SKM-1 treated with dmso at 0.1 percent for 144 hours (cell line): ENCODE measurements around the gene BIN1.

ENCODE experiments used
- DNase-seq: peaks from one replicate; lab custom pipeline; 2025; ENCODE audit not compliant: unreplicated experiment; lab: John Stamatoyannopoulos, UW

The BIN1 gene, protein sequence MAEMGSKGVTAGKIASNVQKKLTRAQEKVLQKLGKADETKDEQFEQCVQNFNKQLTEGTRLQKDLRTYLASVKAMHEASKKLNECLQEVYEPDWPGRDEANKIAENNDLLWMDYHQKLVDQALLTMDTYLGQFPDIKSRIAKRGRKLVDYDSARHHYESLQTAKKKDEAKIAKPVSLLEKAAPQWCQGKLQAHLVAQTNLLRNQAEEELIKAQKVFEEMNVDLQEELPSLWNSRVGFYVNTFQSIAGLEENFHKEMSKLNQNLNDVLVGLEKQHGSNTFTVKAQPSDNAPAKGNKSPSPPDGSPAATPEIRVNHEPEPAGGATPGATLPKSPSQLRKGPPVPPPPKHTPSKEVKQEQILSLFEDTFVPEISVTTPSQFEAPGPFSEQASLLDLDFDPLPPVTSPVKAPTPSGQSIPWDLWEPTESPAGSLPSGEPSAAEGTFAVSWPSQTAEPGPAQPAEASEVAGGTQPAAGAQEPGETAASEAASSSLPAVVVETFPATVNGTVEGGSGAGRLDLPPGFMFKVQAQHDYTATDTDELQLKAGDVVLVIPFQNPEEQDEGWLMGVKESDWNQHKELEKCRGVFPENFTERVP

DNA sequence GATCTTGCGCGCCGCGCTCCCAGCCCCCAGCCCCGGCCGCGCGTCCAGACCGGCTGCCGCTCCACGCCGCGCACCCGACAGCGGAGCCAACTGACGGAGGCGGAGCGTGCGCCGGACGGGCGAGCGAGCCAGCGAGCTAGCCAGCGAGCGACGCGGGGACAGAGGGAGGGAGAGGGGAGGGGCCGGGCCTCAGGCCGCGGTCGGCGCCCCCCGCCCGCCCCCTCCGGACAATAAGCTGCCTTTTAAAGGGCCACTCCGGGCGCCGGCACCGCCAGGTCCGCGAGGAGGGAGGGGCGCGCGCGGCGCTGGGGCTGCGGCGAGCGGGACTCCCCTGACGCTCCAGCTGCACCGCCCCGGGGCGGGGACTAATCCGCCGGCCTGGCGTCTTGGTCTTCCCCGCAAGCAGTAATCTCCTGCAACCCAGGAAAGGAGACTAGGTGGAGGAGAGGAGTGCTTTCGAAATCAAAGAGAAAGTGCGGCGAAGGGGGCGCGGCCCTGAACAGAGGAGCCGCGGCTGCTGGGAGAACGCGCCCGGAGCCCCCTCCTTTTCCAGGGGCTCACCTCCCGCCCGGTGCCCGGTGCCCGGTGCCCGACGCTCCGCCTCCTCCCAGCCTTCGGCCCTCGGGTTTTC is at the start of gene BIN1:
TSS of gene BIN1 (minus strand) at position 164 of the 631 bp plus-strand sequence. CDS start 211 bp downstream, outside the sequence.
- DNase-seq: peak; percentile 53

DNA sequence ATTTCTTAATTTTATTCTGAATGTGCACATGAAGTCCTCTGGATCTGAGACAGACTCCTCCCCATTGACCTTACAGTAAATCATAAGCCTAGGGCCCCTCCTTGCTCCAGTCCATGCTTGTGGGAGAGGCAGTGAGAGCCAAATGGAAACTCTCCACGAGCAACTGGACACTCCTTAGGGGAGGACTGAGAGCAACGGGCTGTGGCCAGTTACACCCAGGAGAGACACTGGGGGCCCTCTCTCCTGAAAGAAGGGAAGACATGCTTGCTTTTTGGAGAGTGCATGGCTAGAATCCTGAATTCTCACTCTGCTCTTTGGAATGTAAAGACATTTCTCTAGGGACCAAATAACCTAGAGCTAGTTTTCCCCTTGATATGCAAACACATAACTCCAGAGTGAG is 49.0 kb upstream of the BIN1 start:
- DNase-seq: no peak

DNA sequence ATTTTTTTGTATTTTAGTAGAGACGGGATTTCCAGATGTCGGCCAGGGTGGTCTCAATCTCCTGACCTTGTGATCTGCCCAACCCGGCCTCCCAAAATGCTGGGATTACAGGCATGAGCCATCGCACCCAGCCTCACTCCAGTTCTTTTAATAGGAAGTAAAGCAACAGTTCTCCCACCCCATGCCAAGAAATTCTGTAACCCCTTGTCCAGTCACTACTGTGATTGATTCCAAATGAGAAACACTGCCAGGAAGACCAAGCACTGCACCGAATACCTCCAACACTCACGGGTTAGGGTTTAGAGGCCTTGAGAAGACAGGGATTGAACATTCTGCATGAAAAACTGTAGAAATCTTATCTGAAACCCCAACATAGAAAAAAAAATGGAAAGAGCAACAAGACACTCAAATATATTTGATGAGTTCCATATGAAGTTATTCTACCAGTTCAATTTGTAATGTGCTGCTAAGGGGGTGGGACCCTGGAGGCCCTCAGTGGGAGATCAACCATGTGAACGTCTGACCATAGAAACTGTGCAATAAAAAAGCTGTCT is 48.2 kb upstream of the BIN1 start:
- DNase-seq: no peak

GRCh38 chr2:127154396-127154795 is 47.4 kb upstream of the BIN1 start:
- DNase-seq: no peak

DNA sequence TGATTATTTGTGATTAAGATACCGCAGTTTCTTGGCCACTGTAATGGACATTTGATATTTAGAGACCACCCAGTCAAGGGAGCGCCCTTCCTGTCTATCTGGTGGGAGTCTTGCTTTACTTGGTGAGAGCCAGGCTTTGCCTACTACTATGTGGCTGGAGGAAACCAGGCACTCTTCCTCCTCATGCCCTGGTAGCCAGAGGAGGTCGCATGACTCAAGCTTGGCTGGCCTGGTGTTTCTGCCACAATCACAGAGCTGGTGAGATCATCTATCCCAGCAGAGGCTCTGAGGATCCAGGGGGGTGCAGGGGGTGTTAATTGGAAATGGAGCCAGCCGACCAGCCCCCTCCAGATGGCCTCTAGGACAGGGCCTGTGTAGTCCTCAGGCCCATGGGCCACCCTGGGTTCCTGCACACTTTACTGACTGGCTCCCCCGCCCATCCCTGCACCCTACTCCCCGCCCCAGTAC is 46.8 kb upstream of the BIN1 start:
- DNase-seq: no peak

- no peak for DNase-seq
These were observed 44.0 kb upstream of the BIN1 start for GRCh38 chr2:127150996-127151395.

- DNase-seq: no peak
These were observed 42.4 kb upstream of the BIN1 start for GRCh38 chr2:127149384-127149783.

- no peak for DNase-seq
These were observed 40.0 kb upstream of the BIN1 start for GRCh38 chr2:127146820-127147502.

DNA sequence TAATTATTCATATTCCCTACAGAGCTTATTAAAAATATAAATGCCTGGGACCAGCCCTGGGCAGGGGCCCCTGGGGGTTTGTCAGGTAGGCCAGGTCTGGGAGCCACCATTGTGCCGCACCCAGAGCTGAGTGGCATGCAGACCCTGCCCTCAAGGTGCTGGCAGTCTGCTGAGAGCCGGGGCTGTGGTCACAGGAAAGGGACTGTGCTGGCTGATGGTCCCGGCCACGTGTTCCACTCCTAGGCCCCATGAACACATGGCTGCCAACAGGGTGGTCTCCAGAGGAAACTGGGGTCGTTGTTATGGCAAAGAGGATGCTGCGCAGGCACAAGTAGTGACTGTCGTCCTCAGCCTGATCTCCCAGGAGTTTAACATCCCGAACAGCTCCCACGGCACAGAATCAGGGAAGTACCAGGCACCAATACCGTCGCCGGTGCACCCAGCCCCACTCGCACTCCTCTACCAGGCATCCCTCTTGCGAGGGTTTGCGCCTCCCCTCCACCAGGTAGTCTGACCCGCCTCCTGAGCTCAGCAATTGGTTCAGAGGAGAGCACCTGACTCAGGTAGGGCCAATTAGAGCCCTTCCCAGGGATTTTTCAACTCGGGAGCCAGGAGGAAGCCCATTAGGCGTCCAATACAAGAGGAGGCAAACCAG is 39.2 kb upstream of the BIN1 start:
- no peak for DNase-seq

DNA sequence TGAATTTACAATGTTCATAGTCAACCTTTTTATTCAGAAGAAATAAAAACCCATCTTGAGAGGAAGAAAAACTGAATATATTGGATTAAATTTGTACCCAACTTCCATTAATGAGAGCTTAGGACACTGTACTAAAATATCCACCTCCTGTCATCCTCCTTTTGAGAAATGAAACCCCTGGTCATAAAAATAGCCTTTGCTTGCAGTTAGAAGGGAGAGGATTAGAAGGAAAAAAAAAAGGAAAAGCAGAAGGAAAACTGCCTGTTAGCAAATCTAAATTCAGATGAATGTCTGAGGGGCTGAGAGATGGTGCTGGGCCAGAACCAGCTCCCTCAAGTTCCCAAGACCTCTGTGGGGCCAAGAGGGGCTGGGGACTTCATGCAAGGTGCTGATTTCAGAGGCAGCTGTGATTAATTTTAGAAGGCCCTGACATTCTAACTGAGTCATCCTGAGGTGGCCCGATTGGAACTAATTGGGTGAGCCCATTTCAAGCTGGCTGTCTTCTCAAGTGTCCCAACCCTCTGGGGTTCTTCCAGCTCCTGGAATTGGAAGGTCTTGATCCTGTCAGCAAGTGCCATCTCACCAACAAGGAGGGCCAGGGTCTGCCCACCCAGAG is 38.4 kb upstream of the BIN1 start:
- no peak for DNase-seq

- no peak for DNase-seq
These were observed 37.2 kb upstream of the BIN1 start for GRCh38 chr2:127143841-127144782.

DNA sequence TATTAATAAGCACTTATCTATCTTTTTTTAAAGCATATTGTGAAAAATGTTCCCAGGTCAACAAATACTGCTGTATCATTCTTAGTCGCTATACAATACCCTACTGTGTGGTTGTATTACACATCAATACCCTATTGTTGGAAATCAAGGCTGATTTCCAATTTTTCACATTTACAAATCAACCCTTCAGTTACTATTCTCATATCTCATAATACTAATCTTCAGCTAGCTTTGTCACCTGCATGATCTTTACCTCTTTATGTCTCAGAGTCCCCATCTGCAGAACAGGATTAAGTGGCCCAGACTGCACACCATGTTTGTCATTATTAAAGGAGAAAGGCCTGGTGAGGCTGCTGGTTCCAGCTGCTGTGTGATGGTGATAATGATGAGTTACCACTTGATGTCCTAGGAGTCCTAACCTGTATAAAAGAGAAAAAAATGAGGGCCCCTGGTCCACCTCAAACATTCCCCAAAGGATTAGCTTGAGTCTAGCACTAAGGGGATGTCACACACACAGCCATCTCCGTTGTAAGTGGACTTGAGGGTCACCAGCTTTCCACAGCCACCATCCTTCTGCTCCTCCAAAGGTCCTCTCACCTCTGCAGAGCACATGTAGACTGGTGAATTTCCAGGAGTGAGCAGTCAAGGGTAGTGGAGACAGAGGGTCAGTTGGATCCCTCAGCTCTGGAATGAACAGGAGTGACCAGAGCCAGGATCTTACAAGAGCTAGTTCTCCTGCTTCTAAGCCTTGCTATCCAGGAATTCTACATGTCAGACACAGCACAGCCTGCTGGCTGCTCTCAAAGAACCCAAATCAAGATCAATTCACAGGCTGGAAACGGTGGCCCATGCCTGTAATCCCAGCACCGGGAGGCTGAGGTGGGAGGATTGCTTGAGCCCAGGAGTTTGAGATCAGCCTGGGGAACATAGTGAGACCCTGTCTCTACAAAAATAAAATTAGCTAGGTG is 36.0 kb upstream of the BIN1 start:
- DNase-seq: no peak

DNA sequence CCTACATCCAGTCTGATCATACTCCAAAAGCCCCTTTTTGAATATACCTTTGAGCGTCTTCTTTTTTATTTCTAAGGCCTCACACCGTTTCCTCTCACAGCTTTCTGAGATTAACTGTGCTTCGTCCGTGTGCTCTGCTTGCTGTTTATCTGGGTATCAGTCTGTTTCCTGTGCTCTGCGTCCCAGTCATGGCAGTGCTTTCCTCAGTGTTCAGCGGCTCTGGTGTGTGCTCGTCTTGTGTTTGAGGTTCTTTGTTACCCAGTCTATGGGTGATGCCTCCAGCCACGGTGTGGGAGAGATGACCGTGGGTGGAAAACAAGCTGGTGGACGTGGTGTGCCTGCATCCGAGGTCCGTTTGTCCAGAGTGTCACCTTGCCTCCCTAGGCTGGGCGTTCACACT is 33.6 kb upstream of the BIN1 start:
- no peak for DNase-seq

- no peak for DNase-seq
These were observed 32.8 kb upstream of the BIN1 start for GRCh38 chr2:127139766-127140165.

GRCh38 chr2:127138281-127138680 is 31.3 kb upstream of the BIN1 start:
- no peak for DNase-seq

DNA sequence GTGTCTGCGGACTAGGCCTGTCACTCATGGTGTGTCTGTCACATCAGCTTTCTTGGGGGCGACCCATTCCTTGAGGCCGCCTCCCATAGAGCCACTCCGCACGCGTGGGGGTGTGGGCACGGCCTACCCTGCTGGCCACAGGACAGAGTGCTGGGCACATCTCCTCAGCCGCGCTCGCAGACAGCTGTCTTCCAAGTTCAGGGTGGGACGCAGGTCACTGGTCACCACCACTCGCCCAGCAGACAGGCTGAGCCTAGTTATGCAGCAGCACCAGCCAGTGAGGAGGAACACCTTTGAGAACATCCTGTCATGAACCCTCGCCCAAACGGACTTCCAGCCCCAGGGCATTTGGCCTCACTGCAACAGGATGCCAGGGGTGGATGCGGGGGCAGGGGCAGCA is 30.8 kb upstream of the BIN1 start:
- DNase-seq: no peak

- no peak for DNase-seq
These were observed 30.3 kb upstream of the BIN1 start for GRCh38 chr2:127137225-127137624.
